PC-3 (cell line): ENCODE data around the gene CCDC92B. TPM values are rescaled to one million over a fixed set of nuclear protein-coding genes. Genes with fewer than 3 reads are reported as not detected.

Source experiments
- ATAC-seq: fragments of 200-7000 bp; cut with Tn5 transposase; 2 replicates; pipeline ENCODE4 v1.9.1; 2020; ENCODE audit warnings: mild to moderate bottlenecking, moderate library complexity
- BruUV-seq: library from RNA; stranded (reverse); fragments of 400-500 nt; replicated peaks from 2 replicates; lab custom pipeline; 2021; lab: Mats Ljungman, UMichigan
- CTCF ChIA-PET: fragments of 300-600 bp; sonication (Branson Sonifier 250); formaldehyde crosslinking; loops from one replicate; lab custom pipeline; 2022; ENCODE audit warnings: antibody characterized with exemption; lab: Charles Lee
- POLR2A ChIA-PET: fragments of 300-600 bp; sonication (Branson Sonifier 250); formaldehyde crosslinking; loops from one replicate; lab custom pipeline; 2022; ENCODE audit warnings: antibody characterized with exemption; ENCODE audit not compliant: unreplicated experiment; lab: Charles Lee
- DNase-seq: peaks from one replicate; pipeline ENCODE4 v3.0.0-alpha.2; 2015
- H2AFZ ChIP-seq: fragments of 300-600 bp; sonication (generic); 2 replicates; pipeline ENCODE4 v1.6.0; 2016; ENCODE audit warnings: antibody characterized with exemption, low read length
- H3F3A ChIP-seq: fragments of 300-600 bp; sonication (generic); one replicate; pipeline ENCODE4 v1.6.0; 2017; ENCODE audit warnings: antibody characterized with exemption, low read length, control low read depth, mild to moderate bottlenecking; ENCODE audit not compliant: unreplicated experiment
- H3K27ac ChIP-seq: fragments of 300-600 bp; sonication (generic); 2 replicates; pipeline ENCODE4 v1.5.1; 2016; ENCODE audit warnings: mild to moderate bottlenecking, low read length
- H3K27me3 ChIP-seq: fragments of 300-600 bp; sonication (generic); 2 replicates; pipeline ENCODE4 v1.6.1; 2016; ENCODE audit warnings: low read length, mixed read lengths
- H3K36me3 ChIP-seq: fragments of 300-600 bp; sonication (generic); 2 replicates; pipeline ENCODE4 v1.6.1; 2016; ENCODE audit warnings: low read depth, mixed run types, low read length, mixed read lengths
- H3K4me1 ChIP-seq: fragments of 300-600 bp; sonication (generic); 2 replicates; pipeline ENCODE4 v1.5.1; 2016; ENCODE audit warnings: low read length; ENCODE audit not compliant: insufficient read depth
- H3K4me2 ChIP-seq: fragments of 300-600 bp; sonication (generic); 2 replicates; pipeline ENCODE4 v1.6.0; 2016; ENCODE audit warnings: low read length
- H3K4me3 ChIP-seq: fragments of 300-600 bp; sonication (generic); 2 replicates; pipeline ENCODE4 v1.5.1; 2016; ENCODE audit warnings: mild to moderate bottlenecking, low read length, mixed read lengths
- H3K79me2 ChIP-seq: fragments of 300-600 bp; sonication (generic); 2 replicates; pipeline ENCODE4 v1.6.1; 2017; ENCODE audit warnings: low read length, mixed read lengths
- H3K9ac ChIP-seq: fragments of 300-600 bp; sonication (generic); 2 replicates; pipeline ENCODE4 v1.6.0; 2016; ENCODE audit warnings: mild to moderate bottlenecking, low read length
- H3K9me2 ChIP-seq: fragments of 300-600 bp; sonication (generic); replicated peaks from 2 replicates; pipeline ENCODE4 v1.6.1; 2016; ENCODE audit warnings: mixed run types, low read length, mixed read lengths
- H3K9me3 ChIP-seq: fragments of 300-600 bp; sonication (generic); 2 replicates; pipeline ENCODE4 v1.6.1; 2016; ENCODE audit warnings: low read length, mixed read lengths
- H4K20me1 ChIP-seq: fragments of 300-600 bp; sonication (generic); 2 replicates; pipeline ENCODE4 v1.6.1; 2016; ENCODE audit warnings: low read length, mixed read lengths
- EZH2 ChIP-seq: fragments of 300-600 bp; sonication (generic); IDR thresholded peaks from one replicate; pipeline ENCODE4 v1.6.1; 2017; ENCODE audit warnings: antibody characterized with exemption, mild to moderate bottlenecking, low read length; ENCODE audit not compliant: unreplicated experiment
- EZH2phosphoT487 ChIP-seq: fragments of 300-600 bp; sonication (generic); IDR thresholded peaks from 2 replicates; pipeline ENCODE4 v1.6.1; 2018; ENCODE audit warnings: mild to moderate bottlenecking, antibody characterized with exemption, low read length, borderline replicate concordance
- intact Hi-C: fragments of 100-400 bp; cut with micrococcal nuclease; formaldehyde crosslinking; loops from 2 replicates; pipeline ENCODE4 v1.9.0; 2023
- total RNA-seq: library from RNA; depleted of rRNA; stranded (reverse); fragments of >200 nt; gene quantifications from 2 replicates; pipeline ENCODE4 v1.2.3, GENCODE V29; 2014
- TF ChIP-seq, protein P1 (sequence below): fragments of 300-600 bp; sonication (generic); conservative IDR thresholded peaks from 2 replicates; pipeline ENCODE4 v1.5.1; 2017; ENCODE audit warnings: antibody characterized with exemption, low read depth, mild to moderate bottlenecking, low read length

The CCDC92B gene
- total RNA-seq, 1 experiment from 2014 or later = not detected

DNA sequence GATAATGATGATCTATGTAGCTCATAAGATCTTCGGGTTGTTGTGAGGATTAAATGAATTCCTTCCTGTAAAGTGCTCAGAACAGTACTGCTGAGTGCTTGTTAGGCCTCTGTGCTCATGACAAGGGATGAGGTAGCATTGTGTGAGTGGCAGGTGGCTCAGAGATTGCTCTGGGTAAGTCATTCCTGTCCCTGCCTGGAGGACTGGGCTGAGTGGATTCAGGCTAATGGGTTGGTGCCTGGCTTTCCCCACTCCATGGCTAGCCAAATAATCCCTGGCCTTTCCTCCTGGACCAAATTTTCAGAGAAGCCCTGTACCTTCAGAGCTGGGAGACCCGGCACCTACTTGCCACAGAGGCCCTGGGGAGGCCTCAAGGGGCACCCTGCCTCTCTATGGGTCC lies 1.3 kb upstream of the CCDC92B start:
- Histone ChIP-seq H3K4me1 (no peaks in the 10 kb centered on the region), H3K4me3 (no peak overlapping the region), H3K9me3 (no peaks in the 10 kb centered on the region), H3K27ac (no peak overlapping the region), H3K4me2 (no peak overlapping the region), H3F3A (no peaks in the 10 kb centered on the region), H3K9ac (no peak overlapping the region), H3K79me2 (no peaks in the 10 kb centered on the region), H3K27me3 (0 out of 2 replicates have a peak, but pooled peaks cover under 1% of the 10 kb centered on the region), H3K36me3 (no peaks in the 10 kb centered on the region), H2AFZ (no peak overlapping the region), H3K9me2 (no peaks in the 10 kb centered on the region), H4K20me1 (no peaks in the 10 kb centered on the region)
- DNase-seq (no peak), ATAC-seq (no peak)
- intact Hi-C loops = no loop called here
- TF ChIP-seq EZH2 (no peak), EZH2phosphoT487 (no peak)
- TF ChIP-seq, protein P1, sequence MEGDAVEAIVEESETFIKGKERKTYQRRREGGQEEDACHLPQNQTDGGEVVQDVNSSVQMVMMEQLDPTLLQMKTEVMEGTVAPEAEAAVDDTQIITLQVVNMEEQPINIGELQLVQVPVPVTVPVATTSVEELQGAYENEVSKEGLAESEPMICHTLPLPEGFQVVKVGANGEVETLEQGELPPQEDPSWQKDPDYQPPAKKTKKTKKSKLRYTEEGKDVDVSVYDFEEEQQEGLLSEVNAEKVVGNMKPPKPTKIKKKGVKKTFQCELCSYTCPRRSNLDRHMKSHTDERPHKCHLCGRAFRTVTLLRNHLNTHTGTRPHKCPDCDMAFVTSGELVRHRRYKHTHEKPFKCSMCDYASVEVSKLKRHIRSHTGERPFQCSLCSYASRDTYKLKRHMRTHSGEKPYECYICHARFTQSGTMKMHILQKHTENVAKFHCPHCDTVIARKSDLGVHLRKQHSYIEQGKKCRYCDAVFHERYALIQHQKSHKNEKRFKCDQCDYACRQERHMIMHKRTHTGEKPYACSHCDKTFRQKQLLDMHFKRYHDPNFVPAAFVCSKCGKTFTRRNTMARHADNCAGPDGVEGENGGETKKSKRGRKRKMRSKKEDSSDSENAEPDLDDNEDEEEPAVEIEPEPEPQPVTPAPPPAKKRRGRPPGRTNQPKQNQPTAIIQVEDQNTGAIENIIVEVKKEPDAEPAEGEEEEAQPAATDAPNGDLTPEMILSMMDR = no peak
- POLR2A ChIA-PET = no interaction called here
- BruUV-seq = no TSS peak
- CTCF ChIA-PET = no interaction called here

DNA sequence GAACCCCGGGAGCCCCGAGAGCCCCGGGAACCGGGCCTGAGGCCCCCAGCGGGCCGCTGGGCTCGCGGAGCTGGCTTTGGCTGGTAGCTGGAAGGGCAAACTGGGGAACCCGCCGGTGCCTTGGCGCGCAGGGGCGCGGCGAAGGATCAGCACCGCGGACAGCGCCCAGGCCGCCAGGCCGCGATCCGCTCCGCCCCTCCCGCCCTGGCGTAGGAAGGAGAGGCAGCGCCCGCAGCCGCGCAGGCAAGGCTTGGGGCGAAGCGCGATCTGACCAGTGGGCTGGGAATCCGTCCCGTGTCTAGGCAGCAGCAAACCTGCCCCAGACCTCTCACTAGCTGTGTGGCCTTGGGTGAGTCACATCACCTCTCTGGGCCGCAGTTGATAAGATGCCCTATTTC lies 331 bp upstream of the CCDC92B start:
- no peaks in the 10 kb centered on the region for H3K79me2 ChIP-seq
- H3K36me3 ChIP-seq = no peaks in the 10 kb centered on the region
- ChIA-PET POLR2A (no interaction called here), CTCF (no interaction called here)
- no peaks in the 10 kb centered on the region for H3K9me3 ChIP-seq
- H3K9ac ChIP-seq = no peak overlapping the region
- H3K4me1 ChIP-seq = no peaks in the 10 kb centered on the region
- H3K4me2 ChIP-seq = no peak overlapping the region
- no peak overlapping the region for H2AFZ ChIP-seq
- intact Hi-C loops = no loop called here
- no peaks in the 10 kb centered on the region for H3F3A ChIP-seq
- TF ChIP-seq EZH2 = no peak
- TF ChIP-seq EZH2phosphoT487 = no peak
- TF ChIP-seq, protein P1 = no peak
- no peak overlapping the region for H3K27ac ChIP-seq
- no peaks in the 10 kb centered on the region for H4K20me1 ChIP-seq
- DNase-seq = peak; percentile 66
- H3K9me2 ChIP-seq = no peaks in the 10 kb centered on the region
- no TSS peak for BruUV-seq
- H3K4me3 ChIP-seq = no peak overlapping the region
- peak; percentile 92 for ATAC-seq
- peaks cover 8% of the 10 kb centered on the region; the same call in 1 of the 2 replicates for H3K27me3 ChIP-seq

DNA sequence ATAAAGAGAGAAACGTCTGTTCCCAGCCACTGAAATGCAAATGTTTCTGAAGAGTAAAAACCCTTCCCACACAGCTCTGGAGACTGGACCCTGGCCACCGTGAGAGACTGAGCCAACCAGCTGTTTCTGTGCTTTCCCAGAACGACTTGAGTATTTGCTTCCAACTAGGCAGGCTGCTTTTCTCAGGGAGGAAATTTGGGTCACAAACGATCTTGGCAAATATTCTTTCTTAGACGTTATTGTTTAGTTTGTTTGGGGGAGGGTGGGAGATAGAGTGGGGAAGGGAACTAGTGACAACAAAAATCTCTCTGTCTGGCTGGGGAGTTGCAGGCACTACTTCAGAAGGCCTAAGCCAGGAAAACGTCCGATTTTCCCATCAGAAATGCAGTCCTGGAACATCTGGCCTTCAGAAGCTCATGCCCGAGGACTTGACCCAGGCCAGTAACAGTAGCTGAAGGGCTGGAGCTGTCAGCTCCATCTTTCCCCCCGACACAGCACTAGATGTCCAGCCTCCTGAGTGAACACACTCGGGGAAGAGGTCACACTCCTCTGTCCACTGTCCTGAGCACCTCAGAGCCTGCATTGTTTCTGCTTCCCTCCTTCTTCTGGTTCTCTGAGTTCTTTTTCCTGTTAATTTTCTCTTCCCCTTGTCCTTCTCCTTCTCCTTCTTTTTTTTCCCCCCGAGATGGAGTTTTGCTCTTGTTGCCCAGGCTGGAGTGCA lies 4.0 kb downstream of the CCDC92B start:
- ChIA-PET POLR2A (no interaction called here), CTCF (no interaction called here)
- BruUV-seq = no TSS peak

More for the DNA sequence above, 4.0 kb downstream of the CCDC92B start:
- no peak for TF ChIP-seq EZH2
- no peak for ATAC-seq
- peaks cover 22% of the 10 kb centered on the region for H3K27me3 ChIP-seq
- H3K4me2 ChIP-seq = no peak overlapping the region
- intact Hi-C loops = no loop called here
- H3K27ac ChIP-seq = no peak overlapping the region
- H4K20me1 ChIP-seq = no peaks in the 10 kb centered on the region
- no peak overlapping the region for H2AFZ ChIP-seq
- H3K4me3 ChIP-seq = no peak overlapping the region
- H3F3A ChIP-seq = no peaks in the 10 kb centered on the region
- no peaks in the 10 kb centered on the region for H3K9me2 ChIP-seq
- H3K4me1 ChIP-seq = no peaks in the 10 kb centered on the region
- DNase-seq = no peak
- H3K9me3 ChIP-seq = no peaks in the 10 kb centered on the region
- no peaks in the 10 kb centered on the region for H3K36me3 ChIP-seq
- no peaks in the 10 kb centered on the region for H3K79me2 ChIP-seq
- no peak overlapping the region for H3K9ac ChIP-seq
